ENCODE measurements around the gene TCP11.
A peak's percentile ranks its signal among the peaks of the same experiment; 100 is the strongest.

DNA sequence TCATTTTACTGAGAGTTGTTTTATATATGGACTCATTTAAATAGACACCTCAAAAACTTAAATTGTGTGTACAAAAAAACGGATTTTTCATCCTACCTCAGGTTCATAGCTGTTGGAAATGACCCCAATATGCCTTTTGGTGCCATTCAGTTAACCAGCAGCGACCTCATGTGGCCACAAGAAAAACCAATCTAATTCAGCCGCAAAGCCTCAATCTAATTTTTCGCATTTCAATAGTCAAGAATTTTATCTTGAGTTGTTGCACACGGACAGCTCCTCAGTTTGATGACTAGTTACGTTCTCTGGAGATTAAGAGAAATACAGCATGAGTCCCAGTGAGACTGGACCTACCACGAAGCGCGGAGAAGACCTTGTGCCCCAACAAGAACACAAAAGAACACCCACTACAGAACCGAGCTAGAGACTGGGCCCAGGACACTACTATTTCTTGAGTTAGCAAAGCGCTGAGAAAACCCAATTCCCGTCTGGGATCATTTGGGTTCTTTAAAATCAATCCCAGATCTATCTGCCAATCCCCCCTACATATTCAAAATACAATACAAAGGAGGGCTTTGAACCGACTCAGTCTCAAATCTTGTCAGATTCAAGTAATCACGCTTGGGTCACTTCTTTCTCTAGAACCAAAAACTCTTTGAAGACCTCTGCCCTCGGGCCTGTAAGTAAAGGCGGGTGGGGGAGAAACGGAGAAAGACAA lies 1.1 kb downstream of the TCP11 start:
- TF ChIP-seq, protein P1, sequence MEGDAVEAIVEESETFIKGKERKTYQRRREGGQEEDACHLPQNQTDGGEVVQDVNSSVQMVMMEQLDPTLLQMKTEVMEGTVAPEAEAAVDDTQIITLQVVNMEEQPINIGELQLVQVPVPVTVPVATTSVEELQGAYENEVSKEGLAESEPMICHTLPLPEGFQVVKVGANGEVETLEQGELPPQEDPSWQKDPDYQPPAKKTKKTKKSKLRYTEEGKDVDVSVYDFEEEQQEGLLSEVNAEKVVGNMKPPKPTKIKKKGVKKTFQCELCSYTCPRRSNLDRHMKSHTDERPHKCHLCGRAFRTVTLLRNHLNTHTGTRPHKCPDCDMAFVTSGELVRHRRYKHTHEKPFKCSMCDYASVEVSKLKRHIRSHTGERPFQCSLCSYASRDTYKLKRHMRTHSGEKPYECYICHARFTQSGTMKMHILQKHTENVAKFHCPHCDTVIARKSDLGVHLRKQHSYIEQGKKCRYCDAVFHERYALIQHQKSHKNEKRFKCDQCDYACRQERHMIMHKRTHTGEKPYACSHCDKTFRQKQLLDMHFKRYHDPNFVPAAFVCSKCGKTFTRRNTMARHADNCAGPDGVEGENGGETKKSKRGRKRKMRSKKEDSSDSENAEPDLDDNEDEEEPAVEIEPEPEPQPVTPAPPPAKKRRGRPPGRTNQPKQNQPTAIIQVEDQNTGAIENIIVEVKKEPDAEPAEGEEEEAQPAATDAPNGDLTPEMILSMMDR (IDR thresholded peaks at IDR 0.05) = peak; percentile 73 to 94 (median 85)
- no peak for TF ChIP-seq POLR2A (IDR thresholded peaks at IDR 0.05)
